Prostate gland (tissue), 2 donors: ENCODE data around the gene GTF2H2C.

Experiments used
- CTCF ChIP-seq, 4 experiments: fragments of 200-600 bp in 2 of 4; fragments of 450-650 bp in 2 of 4; sonication (generic) in 2 of 4; IDR thresholded peaks; 1 replicate in 3 of 4; 2 replicates in 1 of 4; pipeline ENCODE4 v1.5.1; 2016 to 2019; ENCODE audit warnings: antibody characterized with exemption in 4 of 4, mild to moderate bottlenecking in 2 of 4, moderate library complexity in 2 of 4
- POLR2A ChIP-seq: fragments of 450-650 bp; IDR thresholded peaks from one replicate; pipeline ENCODE4 v1.6.1; 2016; ENCODE audit warnings: antibody characterized with exemption, mild to moderate bottlenecking

- TF ChIP-seq CTCF (IDR thresholded peaks at IDR 0.05) (no peak), POLR2A (no peak)
Observed at GRCh38 chr5:69530561-69531405, 29.2 kb upstream of the GTF2H2C start.
